CD8-positive, alpha-beta memory T cell (primary cell): ENCODE measurements around the gene ROPN1B. TPM values are rescaled to one million over a fixed set of nuclear protein-coding genes. Genes with fewer than 3 reads are reported as not detected.

ENCODE experiments used
- CTCF ChIA-PET: fragments of 350-600 bp; sonication (Branson Sonifier 250); formaldehyde crosslinking; loops from one replicate; lab custom pipeline; 2021; ENCODE audit warnings: antibody characterized with exemption; lab: Charles Lee
- POLR2A ChIA-PET: fragments of 350-600 bp; sonication (Branson Sonifier 250); formaldehyde crosslinking; loops from one replicate; lab custom pipeline; 2021; ENCODE audit warnings: antibody characterized with exemption; lab: Charles Lee
- DNase-seq, 5 donors: peaks; one replicate each; pipeline versions ENCODE4 v3.0.0 to v3.0.0-alpha.2; 2020 to 2022; ENCODE audit warnings: mixed read lengths in 1 of 5
- H3K27ac ChIP-seq: one replicate; pipeline ENCODE4 v1.7.0; 2013; ENCODE audit warnings: low read depth, mild to moderate bottlenecking, low read length, moderate library complexity
- H3K27me3 ChIP-seq: 2 replicates; pipeline ENCODE4 v1.7.0; 2013; ENCODE audit warnings: low read length, mild to moderate bottlenecking; ENCODE audit not compliant: insufficient read depth, poor library complexity, severe bottlenecking
- H3K36me3 ChIP-seq: 2 replicates; pipeline ENCODE4 v1.7.0; 2013; ENCODE audit warnings: mild to moderate bottlenecking, low read length, moderate library complexity; ENCODE audit not compliant: insufficient read depth
- H3K4me1 ChIP-seq: 2 replicates; pipeline ENCODE4 v1.7.0; 2013; ENCODE audit warnings: mild to moderate bottlenecking, low read length, moderate library complexity; ENCODE audit not compliant: insufficient read depth
- H3K4me3 ChIP-seq: 2 replicates; pipeline ENCODE4 v1.7.0; 2013; ENCODE audit warnings: mild to moderate bottlenecking, low read length
- H3K9me3 ChIP-seq: 2 replicates; pipeline ENCODE4 v1.7.0; 2013; ENCODE audit warnings: mild to moderate bottlenecking, low read length
- H3K27ac Mint-ChIP-seq, 8 donors: one replicate each; pipeline ENCODE4 v1.8.0; 2020 to 2021; ENCODE audit warnings: mixed read lengths in 8 of 8, mild to moderate bottlenecking in 6 of 8, inconsistent platforms in 3 of 8, moderate library complexity in 3 of 8
- H3K27me3 Mint-ChIP-seq, 2 donors: one replicate each; pipeline ENCODE4 v1.8.0; 2020 to 2021; ENCODE audit warnings: mixed read lengths in 2 of 2, mild to moderate bottlenecking in 1 of 2, moderate library complexity in 1 of 2
- H3K36me3 Mint-ChIP-seq, 3 donors: one replicate each; pipeline ENCODE4 v1.8.0; 2020 to 2021; ENCODE audit warnings: mixed read lengths in 3 of 3, inconsistent platforms in 1 of 3, mild to moderate bottlenecking in 1 of 3
- H3K4me1 Mint-ChIP-seq, 3 donors: one replicate each; pipeline ENCODE4 v1.8.0; 2020 to 2021; ENCODE audit warnings: mixed read lengths in 3 of 3, inconsistent platforms in 1 of 3, mild to moderate bottlenecking in 1 of 3
- H3K4me3 Mint-ChIP-seq, 7 donors: one replicate each; pipeline ENCODE4 v1.8.0; 2020 to 2021; ENCODE audit warnings: mixed read lengths in 7 of 7, mild to moderate bottlenecking in 6 of 7, moderate library complexity in 4 of 7, inconsistent platforms in 2 of 7
- H3K9me3 Mint-ChIP-seq, 5 donors: one replicate each; pipeline ENCODE4 v1.8.0; 2020 to 2022; ENCODE audit warnings: mixed read lengths in 5 of 5, mild to moderate bottlenecking in 3 of 5, moderate library complexity in 2 of 5, inconsistent platforms in 1 of 5
- polyA plus RNA-seq: library from polyadenylated mRNA; unstranded; fragments of 300-500 nt; fragmentation: Illumina TruSeq; gene quantifications from one replicate; pipeline ENCODE4 v1.2.3, GENCODE V29; 2021
- total RNA-seq, 2 experiments: library from RNA; stranded (reverse); gene quantifications; one replicate each; pipeline ENCODE4 v1.2.3, GENCODE V29; 2021

ROPN1B gene
- total and polyA plus RNA-seq, 3 experiments from 2014 or later: not detected

DNA sequence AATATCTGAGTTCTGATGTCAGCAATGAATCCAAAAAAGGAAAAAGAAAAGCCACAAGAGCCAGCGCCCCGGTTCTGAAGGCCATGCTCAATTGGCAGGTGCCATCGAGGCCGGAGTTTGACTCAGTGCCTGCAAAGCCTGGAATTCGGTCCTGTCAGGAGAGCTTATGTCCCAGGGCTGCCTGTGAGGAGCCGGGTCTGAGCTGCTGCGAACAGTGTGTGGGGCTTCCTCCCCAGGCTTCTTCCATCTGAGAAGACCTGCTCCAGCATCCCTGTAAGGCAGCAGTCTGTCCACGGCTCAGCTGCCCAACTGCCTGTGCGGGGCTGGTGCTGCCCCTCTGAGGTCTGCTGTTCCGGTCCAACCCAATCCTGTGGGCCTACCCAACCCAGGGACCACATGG lies 46.1 kb downstream of the ROPN1B start:
- H3K4me3 Mint-ChIP-seq: no peak overlapping the region
- no peaks in the 10 kb centered on the region for H3K4me1 Mint-ChIP-seq
- H3K27me3 ChIP-seq: no peaks in the 10 kb centered on the region
- POLR2A ChIA-PET: no interaction called here
- H3K4me1 ChIP-seq: no peaks in the 10 kb centered on the region
- no peak overlapping the region for H3K27ac Mint-ChIP-seq
- H3K9me3 ChIP-seq: no peaks in the 10 kb centered on the region
- H3K27me3 Mint-ChIP-seq: peaks cover 0 to 3% of the 10 kb centered on the region in 2 donors
- H3K4me3 ChIP-seq: no peak overlapping the region
- DNase-seq: no peak
- H3K27ac ChIP-seq: no peak overlapping the region
- no peaks in the 10 kb centered on the region for H3K9me3 Mint-ChIP-seq
- no peaks in the 10 kb centered on the region for H3K36me3 ChIP-seq
- H3K36me3 Mint-ChIP-seq: peaks cover 22 to 76% (median 44%) of the 10 kb centered on the region in 3 donors
- CTCF ChIA-PET: no interaction called here

GRCh38 chr3:126016616-126017015 lies 47.6 kb downstream of the ROPN1B start:
- Histone ChIP-seq H3K4me1 (no peaks in the 10 kb centered on the region), H3K27me3 (no peaks in the 10 kb centered on the region), H3K27ac (no peak overlapping the region), H3K4me3 (no peak overlapping the region), H3K9me3 (no peaks in the 10 kb centered on the region), H3K36me3 (no peaks in the 10 kb centered on the region)
- DNase-seq: no peak
- Mint-ChIP-seq H3K9me3 (no peaks in the 10 kb centered on the region), H3K27me3 (peaks cover 0 to 3% of the 10 kb centered on the region in 2 donors), H3K4me1 (no peaks in the 10 kb centered on the region), H3K27ac (no peak overlapping the region), H3K36me3 (peaks cover 12 to 75% (median 36%) of the 10 kb centered on the region in 3 donors), H3K4me3 (no peak overlapping the region)
- ChIA-PET CTCF (no interaction called here), POLR2A (no interaction called here)

DNA sequence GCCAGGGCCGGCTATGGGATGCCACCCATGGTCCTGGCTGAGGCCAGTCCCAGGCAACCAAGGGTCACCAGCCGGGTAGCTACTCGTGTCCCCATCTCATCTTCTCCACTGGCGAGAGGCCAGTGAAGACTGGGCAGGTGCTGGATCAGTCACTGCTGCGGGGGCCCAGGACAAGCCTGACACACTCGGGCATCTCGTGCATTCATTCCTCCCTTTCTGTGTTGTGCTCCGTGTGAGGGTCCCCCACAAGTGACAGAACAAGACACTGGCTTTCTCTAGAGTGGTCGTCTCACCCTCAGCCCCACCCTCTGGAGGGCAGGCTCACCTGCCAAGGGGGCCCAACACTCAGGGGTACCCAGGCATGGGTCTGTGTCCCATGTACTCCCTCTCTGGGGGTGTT lies 48.4 kb downstream of the ROPN1B start:
- H3K36me3 Mint-ChIP-seq: peaks cover 6 to 74% (median 33%) of the 10 kb centered on the region in 3 donors
- H3K27ac Mint-ChIP-seq: no peak overlapping the region
- Histone ChIP-seq H3K36me3 (no peaks in the 10 kb centered on the region), H3K4me1 (no peaks in the 10 kb centered on the region), H3K4me3 (no peak overlapping the region), H3K27ac (no peak overlapping the region), H3K27me3 (no peaks in the 10 kb centered on the region), H3K9me3 (no peaks in the 10 kb centered on the region)
- CTCF ChIA-PET: no interaction called here
- peaks cover 0 to 3% of the 10 kb centered on the region in 2 donors for H3K27me3 Mint-ChIP-seq
- POLR2A ChIA-PET: no interaction called here
- H3K9me3 Mint-ChIP-seq: no peaks in the 10 kb centered on the region
- no peaks in the 10 kb centered on the region for H3K4me1 Mint-ChIP-seq
- DNase-seq: no peak
- no peak overlapping the region for H3K4me3 Mint-ChIP-seq

DNA sequence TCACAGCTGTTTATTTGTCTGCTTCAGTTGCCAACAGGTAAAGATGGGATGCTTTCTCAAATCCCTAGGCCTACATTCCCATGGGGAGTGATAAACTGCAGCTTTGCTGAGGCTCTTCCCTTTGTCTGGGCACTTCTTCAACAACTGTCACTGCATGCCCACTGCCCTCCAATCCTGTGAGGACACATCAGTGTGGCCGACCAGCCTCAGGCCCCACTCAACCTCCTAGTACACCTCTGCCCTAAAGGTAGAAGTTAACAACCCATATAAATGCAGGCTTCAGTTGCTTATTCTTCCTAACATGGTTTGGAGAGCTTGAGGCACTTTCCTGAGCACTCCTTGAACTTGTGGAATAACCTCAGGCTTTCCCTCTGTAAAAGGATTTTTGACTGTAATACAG lies 49.6 kb downstream of the ROPN1B start:
- CTCF ChIA-PET: no interaction called here
- peak overlapping the region in 2 of 8 donors; percentile 7 to 54 for H3K27ac Mint-ChIP-seq

DNA sequence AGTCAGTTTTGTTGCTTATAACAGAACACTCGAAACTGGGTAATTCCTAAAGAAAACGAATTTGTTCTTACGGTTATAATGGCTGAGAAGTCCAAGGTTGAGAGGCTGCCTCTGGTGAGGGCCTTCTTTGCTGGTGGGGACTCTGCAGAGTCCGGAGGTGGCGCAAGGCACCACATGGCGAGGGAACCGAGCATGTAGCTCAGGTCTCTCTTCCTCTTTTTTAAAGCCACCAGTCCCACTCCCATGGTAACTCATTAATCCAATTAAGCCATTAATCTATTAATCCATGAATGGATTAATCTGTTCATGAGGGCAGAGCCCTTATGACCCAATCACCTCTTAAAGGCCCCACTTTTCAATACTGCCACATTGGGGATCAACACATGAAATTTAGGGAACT lies 50.0 kb downstream of the ROPN1B start:
- H3K27ac Mint-ChIP-seq: no peak overlapping the region
- peaks cover 0 to 3% of the 10 kb centered on the region in 2 donors for H3K27me3 Mint-ChIP-seq
- POLR2A ChIA-PET: no interaction called here
- H3K4me1 ChIP-seq: no peaks in the 10 kb centered on the region
- H3K4me3 Mint-ChIP-seq: no peak overlapping the region
- H3K36me3 Mint-ChIP-seq: peaks cover 0 to 74% (median 22%) of the 10 kb centered on the region in 3 donors
- H3K4me1 Mint-ChIP-seq: no peaks in the 10 kb centered on the region
- no peaks in the 10 kb centered on the region for H3K36me3 ChIP-seq
- H3K9me3 Mint-ChIP-seq: no peaks in the 10 kb centered on the region
- no peaks in the 10 kb centered on the region for H3K27me3 ChIP-seq
- no peaks in the 10 kb centered on the region for H3K9me3 ChIP-seq
- H3K4me3 ChIP-seq: no peak overlapping the region
- DNase-seq: no peak
- no peak overlapping the region for H3K27ac ChIP-seq
- CTCF ChIA-PET: no interaction called here

More for the DNA sequence above, 49.6 kb downstream of the ROPN1B start:
- Histone ChIP-seq H3K27me3 (no peaks in the 10 kb centered on the region), H3K4me3 (no peak overlapping the region), H3K4me1 (no peaks in the 10 kb centered on the region), H3K27ac (no peak overlapping the region), H3K36me3 (no peaks in the 10 kb centered on the region), H3K9me3 (no peaks in the 10 kb centered on the region)
- Mint-ChIP-seq H3K4me1 (no peaks in the 10 kb centered on the region), H3K4me3 (no peak overlapping the region), H3K9me3 (no peaks in the 10 kb centered on the region), H3K36me3 (peaks cover 0 to 74% (median 26%) of the 10 kb centered on the region in 3 donors), H3K27me3 (peaks cover 0 to 3% of the 10 kb centered on the region in 2 donors)
- no peak for DNase-seq
- POLR2A ChIA-PET: no interaction called here

GRCh38 chr3:126019683-126020082 lies 50.7 kb downstream of the ROPN1B start:
- H3K27ac ChIP-seq: no peak overlapping the region
- Mint-ChIP-seq H3K4me3 (no peak overlapping the region), H3K27ac (no peak overlapping the region), H3K36me3 (peaks cover 0 to 74% (median 17%) of the 10 kb centered on the region in 3 donors), H3K27me3 (peaks cover 0 to 3% of the 10 kb centered on the region in 2 donors), H3K9me3 (no peaks in the 10 kb centered on the region), H3K4me1 (no peaks in the 10 kb centered on the region)
- H3K36me3 ChIP-seq: no peaks in the 10 kb centered on the region
- ChIA-PET CTCF (no interaction called here), POLR2A (interaction anchor here (0.6 kb wide), 1 partner anchor 67 kb away, joined by 6 read pairs; no protein-coding TSS in a partner anchor)
- H3K27me3 ChIP-seq: no peaks in the 10 kb centered on the region
- H3K4me3 ChIP-seq: no peak overlapping the region
- no peaks in the 10 kb centered on the region for H3K4me1 ChIP-seq
- no peak for DNase-seq
- no peaks in the 10 kb centered on the region for H3K9me3 ChIP-seq

- H3K27me3 ChIP-seq: no peaks in the 10 kb centered on the region
- ChIA-PET POLR2A (no interaction called here), CTCF (no interaction called here)
- no peak overlapping the region for H3K4me3 ChIP-seq
- no peak overlapping the region for H3K27ac ChIP-seq
- H3K4me1 Mint-ChIP-seq: peaks cover 7 to 10% (median 7%) of the 10 kb centered on the region in 3 donors
- no peaks in the 10 kb centered on the region for H3K9me3 Mint-ChIP-seq
- H3K36me3 Mint-ChIP-seq: peaks cover 0 to 73% (median 12%) of the 10 kb centered on the region in 3 donors
- H3K9me3 ChIP-seq: no peaks in the 10 kb centered on the region
- H3K4me1 ChIP-seq: no peaks in the 10 kb centered on the region
- H3K36me3 ChIP-seq: no peaks in the 10 kb centered on the region
- DNase-seq: no peak
- H3K27me3 Mint-ChIP-seq: peaks cover 0 to 3% of the 10 kb centered on the region in 2 donors
- no peak overlapping the region for H3K4me3 Mint-ChIP-seq
- H3K27ac Mint-ChIP-seq: peak overlapping the region in 2 of 8 donors; percentile 37 to 55
Measured at GRCh38 chr3:126021224-126021623, 52.2 kb downstream of the ROPN1B start.

DNA sequence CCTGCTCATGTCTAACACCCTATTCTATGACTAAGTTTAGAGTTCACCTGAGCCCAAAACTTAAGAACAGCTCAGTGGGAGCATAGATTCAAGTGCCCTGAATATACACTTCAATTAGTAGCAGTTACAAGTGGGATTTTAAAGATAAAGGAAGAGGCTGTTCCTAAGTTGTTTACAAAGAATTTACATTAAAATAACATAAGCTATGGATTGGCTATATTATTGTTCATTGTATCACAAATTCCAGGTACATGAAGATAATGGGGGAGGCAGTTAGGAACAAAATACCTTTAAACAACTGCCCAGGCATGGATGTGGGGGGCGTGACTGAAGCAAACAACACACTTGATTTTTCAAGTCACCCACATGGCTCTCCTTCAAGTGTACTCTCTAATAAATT lies 52.7 kb downstream of the ROPN1B start:
- DNase-seq: no peak
- no peaks in the 10 kb centered on the region for H3K27me3 ChIP-seq
- H3K27me3 Mint-ChIP-seq: peaks cover 0 to 5% of the 10 kb centered on the region in 2 donors
- H3K4me1 ChIP-seq: peaks cover 2% of the 10 kb centered on the region
- peak overlapping the region in 1 of 8 donors; percentile 9 for H3K27ac Mint-ChIP-seq
- no peaks in the 10 kb centered on the region for H3K9me3 Mint-ChIP-seq
- peaks cover 11 to 14% (median 12%) of the 10 kb centered on the region in 3 donors for H3K4me1 Mint-ChIP-seq
- no peak overlapping the region for H3K4me3 ChIP-seq
- peaks cover 0 to 74% (median 12%) of the 10 kb centered on the region in 3 donors for H3K36me3 Mint-ChIP-seq
- H3K4me3 Mint-ChIP-seq: no peak overlapping the region
- H3K9me3 ChIP-seq: no peaks in the 10 kb centered on the region
- POLR2A ChIA-PET: no interaction called here
- CTCF ChIA-PET: no interaction called here
- H3K36me3 ChIP-seq: no peaks in the 10 kb centered on the region
- no peak overlapping the region for H3K27ac ChIP-seq
